Fibroblast of mammary gland (primary cell): ENCODE data around the gene OR7A10.
"Not testable (repeated sequence)": the region's sequence is repeated elsewhere in the genome, so short reads cannot be mapped to it uniquely, and the experiment has no call there.

ENCODE experiments used
- DNase-seq: peaks from one replicate; pipeline ENCODE4 v3.0.0-alpha.2; 2010; ENCODE audit warnings: low read depth
- H3K4me3 ChIP-seq: 2 replicates; pipeline ENCODE4 v1.5.1; 2011; ENCODE audit warnings: low read depth, mild to moderate bottlenecking, low read length, moderate library complexity; ENCODE audit not compliant: control insufficient read depth
- CTCF ChIP-seq: conservative IDR thresholded peaks from 2 replicates; pipeline ENCODE4 v1.5.1; 2011; ENCODE audit warnings: low read depth, low read length, inconsistent platforms; ENCODE audit not compliant: control insufficient read depth, insufficient read depth

The OR7A10 gene

DNA sequence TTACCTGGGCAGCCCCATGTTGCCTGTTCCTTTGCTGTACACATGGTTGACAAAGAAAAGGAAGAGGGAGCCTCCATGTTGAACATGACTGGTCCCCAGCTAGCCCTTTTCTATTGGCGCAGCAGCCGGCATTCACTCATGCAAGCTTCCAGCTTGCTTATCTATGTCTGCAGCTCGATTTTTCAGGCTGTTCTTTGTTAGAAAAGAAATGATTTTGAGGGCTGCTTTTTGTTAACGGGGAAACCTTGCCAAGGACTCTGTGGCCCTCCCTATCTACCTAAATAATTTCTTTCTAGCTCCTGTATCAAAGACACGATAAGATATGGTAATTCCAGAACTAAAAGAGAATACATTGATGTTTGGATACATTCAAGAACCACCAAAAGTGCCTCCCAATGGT, 50.0 kb downstream of the OR7A10 start:
- H3K4me3 ChIP-seq = no peak overlapping the region
- TF ChIP-seq CTCF = no peak
- no peak for DNase-seq

- no peak for TF ChIP-seq CTCF
- no peak overlapping the region for H3K4me3 ChIP-seq
- no peak for DNase-seq
These were observed 52.7 kb downstream of the OR7A10 start for GRCh38 chr19:14796021-14796420.

GRCh38 chr19:14795078-14795721, 53.5 kb downstream of the OR7A10 start:
- no peak for TF ChIP-seq CTCF
- no peak overlapping the region for H3K4me3 ChIP-seq

DNA sequence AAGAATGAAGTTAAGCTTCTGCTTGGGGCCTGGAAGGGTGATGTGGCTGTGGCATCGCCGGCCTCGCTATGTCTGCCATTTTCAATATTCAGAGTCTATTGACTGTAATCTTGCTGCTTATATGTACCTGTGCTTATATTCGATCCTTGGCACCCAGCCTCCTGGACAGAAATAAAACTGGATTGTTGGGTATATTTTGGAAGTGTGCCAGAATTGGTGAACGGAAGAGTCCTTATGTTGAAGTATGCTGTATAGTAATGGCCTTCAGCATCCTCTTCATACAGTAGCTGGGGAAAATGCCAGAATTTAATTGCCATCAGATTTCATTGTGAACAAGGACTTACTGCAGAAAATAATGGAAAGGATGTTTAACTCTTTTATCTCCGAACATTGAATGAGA, 56.5 kb downstream of the OR7A10 start:
- not testable (repeated sequence) for H3K4me3 ChIP-seq, DNase-seq

More at GRCh38 chr19:14795078-14795721, 53.5 kb downstream of the OR7A10 start:
- no peak for DNase-seq
